HG02884 (cell line): ENCODE data around the gene FOXP1.

ENCODE experiments used
- ATAC-seq: cut with Tn5 transposase; IDR thresholded peaks from one replicate; pipeline ENCODE4 v1.9.1; 2021; ENCODE audit warnings: mild to moderate bottlenecking, moderate library complexity; ENCODE audit not compliant: unreplicated experiment

The FOXP1 gene

DNA sequence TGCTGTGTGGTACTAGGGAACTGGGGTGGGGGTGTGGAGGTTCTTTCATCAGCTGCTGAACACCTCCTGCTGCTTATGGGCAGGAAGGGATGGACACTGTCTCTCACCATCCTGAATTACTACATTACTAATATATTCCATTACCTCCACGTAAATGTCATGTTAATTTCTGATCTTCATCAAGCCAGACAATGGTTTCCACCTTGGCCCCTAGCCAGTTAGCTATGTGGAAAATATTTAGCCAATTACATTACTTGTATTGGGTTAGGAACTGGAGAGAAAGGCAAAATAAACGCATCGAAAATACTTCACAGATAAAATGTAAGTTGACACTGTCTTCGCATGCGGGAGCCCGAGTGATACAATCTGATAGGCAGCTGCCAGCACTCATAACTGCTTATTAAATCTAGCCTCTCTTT, 95.1 kb downstream of the FOXP1 start:
- no peak for ATAC-seq

DNA sequence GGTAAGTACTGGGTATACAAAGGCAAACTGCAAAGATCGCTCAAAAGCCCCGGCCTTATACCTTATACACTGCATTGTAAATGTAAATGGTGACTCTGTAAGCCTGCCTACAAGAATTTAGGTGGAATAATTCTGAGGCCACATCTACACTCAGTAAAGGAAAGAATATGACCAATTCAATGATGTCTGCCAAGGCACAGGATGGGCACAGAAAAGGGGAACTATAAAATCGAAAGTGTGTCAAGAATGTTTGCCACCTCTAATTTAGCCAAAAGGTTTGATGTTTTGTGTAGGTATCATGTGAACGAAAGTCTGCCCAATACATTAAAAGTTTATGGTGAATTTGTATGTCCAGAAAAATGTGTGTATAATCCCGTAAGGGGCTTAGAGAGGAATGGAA, 96.1 kb downstream of the FOXP1 start:
- no peak for ATAC-seq

DNA sequence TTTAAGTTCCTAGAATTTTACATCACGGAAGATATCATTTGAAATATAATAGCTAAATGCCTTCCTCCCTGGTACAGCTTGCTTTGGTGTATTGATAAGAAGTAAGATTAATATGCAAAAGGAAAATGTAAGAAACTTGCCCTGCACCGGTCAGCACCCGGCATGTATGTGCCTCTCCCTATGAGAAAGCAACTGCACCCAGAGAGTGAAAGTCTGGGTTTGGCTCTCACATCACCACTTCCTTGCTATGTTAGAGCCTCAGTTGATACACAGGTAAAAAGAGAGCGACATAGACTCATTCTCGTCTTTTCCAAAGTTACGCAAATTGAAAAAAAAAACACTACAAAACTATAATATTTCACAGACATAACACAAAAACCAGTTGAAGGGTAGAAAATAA, 96.7 kb downstream of the FOXP1 start:
- ATAC-seq = no peak

DNA sequence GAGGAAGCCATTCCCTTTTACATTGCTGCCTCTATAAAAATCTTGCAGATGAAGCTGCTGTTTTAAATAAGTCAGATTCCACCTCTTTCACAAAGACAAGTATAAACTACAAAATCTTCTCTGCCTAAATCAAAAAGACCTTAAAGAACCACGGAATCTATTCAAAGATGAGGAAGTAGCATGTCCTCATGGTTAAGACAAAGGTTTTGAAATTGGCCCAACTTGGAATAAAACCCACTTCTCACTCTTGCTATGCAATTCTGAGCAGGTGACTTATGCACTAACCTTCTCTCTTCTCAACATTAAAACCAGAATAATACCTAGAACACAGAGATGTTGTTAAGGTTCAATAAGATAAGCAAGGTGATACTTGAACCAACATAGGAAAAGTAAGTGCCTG, 97.6 kb downstream of the FOXP1 start:
- no peak for ATAC-seq

DNA sequence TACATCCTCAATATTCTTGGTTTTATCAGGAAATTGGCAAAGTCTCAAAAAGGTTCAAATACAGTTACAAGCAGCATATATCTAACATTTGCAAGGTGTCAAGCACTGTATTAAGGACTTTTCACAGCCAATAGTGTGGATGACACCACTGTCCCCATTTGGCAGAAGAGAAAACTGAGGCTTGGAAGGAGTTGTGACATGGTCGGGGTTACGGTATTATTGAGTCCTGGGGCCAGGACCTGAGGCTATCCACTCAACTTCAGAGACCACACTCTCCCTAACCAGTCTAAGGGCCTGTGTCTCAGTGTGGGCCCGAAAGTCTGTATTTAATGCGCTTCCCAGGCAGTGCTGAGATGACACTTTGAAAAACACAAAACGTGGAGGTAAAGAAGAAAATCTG, 99.1 kb downstream of the FOXP1 start:
- no peak for ATAC-seq

DNA sequence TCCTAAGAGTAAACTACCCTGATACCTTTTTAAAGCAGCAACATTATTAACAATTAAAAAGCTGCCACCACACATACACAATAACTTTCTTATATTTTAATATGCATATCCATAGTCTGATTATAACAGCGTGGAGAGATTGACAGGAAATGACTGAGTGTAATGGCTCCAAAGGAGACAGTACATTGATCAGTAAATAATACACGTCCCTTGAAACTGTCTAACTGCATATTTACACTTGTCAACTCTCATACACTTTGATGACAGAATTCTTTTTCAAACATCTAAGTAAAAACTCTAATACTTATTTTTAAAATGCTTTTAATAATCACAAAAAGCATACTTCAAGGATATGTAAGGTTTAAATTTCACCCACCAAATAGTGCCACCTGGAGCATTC, 99.5 kb downstream of the FOXP1 start:
- ATAC-seq = no peak

DNA sequence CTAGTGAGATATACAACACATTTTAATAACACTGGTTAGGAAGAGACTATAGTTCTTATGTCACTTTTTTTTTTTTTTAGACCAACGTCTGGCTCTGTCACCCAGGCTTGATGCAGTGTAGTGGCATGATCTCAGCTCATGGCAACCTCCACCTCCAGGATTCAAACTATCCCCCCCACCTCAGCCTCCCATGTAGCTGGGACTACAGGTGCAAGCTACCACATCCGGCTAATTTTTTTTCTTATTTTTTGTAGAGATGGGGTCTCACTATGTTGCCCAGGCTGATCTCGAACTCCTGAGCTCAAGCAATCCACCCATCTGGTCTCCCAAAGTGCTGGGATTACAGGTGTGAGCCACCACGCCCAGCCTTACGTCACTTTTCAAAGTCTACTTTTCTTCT, 100.8 kb downstream of the FOXP1 start:
- no peak for ATAC-seq

DNA sequence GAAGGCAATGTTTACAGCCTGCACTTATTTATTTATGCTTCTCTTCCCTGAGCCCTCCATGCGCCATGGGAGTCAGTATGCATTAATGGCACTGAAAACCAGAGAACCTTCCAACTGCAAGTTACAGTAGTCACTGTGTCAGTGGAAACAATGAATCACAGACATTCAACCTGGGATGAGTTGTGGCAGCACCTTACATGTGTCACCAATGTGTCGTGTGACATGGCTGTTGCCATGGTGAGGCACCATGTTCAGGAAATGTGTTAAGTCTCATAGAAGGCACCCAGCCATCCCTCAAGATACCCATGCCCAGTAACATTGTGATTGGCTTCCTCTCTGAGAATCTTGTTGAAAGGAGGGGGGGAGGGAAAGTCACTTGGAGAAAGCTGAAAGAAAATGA, 105.0 kb downstream of the FOXP1 start:
- no peak for ATAC-seq

DNA sequence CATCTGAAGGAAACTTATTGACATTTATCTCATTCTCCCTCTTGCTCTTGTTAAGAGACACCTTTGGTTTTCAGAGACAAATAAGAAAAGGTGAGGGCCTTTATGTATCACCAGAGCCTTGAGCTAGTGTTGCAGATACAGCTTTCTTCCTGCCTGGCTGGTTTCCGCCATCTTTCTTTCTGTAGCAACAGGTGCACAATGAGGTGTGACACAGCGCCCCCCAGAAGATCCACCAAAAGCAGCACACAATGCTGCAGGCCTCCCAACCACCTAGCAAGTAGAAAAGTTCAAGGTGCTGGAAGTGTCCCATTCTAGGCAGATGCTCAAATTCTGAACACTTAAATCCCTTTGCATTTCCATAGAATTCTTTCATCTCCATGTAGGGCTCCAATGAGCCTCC, 106.6 kb downstream of the FOXP1 start:
- ATAC-seq = no peak

DNA sequence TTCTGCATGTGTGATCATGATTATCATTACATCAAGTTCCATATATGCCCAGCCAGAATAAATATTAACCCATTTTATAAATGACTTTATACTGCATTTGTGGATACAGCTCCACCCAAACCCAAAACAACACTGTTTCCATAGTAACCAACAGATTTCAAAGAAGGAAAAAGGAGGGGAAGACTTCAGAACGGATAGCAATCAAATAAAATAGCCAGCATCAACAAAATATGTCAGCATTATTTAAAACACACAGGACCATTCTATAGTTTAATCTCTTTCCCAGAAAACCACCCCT, 114.4 kb downstream of the FOXP1 start:
- no peak for ATAC-seq

DNA sequence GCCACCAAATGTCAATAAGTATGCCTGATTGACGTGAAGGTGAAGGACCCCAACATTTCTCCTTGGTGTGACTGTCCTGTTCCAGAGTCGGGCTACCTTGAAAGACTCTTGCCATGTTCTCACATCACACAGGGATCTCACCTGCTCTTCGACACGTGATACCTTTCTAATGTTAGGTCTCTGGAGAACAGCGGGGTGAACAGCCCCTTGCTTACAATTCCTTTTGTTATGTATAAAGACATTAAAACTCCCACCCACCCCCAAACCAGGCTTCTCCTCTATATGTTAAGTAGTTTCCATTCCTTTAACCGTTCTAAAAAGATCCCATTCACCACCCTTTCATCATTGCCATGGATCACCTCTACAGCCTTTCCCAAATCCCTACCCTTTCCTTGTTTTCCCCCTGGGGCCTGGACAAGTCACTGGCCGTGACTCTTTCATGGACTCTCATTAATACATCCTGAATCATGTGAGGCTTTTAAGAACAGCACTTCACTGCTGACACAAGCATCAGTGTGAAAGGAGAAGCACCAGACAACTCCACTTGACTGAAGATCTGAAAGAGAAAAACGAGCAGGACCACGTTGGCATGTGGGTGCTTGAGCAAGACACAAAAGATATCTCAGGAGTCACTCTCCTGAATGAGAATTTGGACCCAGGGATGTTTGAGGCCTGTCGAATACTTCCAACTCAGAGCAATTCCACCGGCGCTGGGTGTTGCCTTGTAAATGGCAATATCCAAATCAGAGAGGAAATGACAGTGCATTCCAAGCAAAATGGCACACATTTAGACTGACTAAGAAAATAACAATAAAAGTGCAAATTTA, 115.0 kb downstream of the FOXP1 start:
- ATAC-seq = no peak

DNA sequence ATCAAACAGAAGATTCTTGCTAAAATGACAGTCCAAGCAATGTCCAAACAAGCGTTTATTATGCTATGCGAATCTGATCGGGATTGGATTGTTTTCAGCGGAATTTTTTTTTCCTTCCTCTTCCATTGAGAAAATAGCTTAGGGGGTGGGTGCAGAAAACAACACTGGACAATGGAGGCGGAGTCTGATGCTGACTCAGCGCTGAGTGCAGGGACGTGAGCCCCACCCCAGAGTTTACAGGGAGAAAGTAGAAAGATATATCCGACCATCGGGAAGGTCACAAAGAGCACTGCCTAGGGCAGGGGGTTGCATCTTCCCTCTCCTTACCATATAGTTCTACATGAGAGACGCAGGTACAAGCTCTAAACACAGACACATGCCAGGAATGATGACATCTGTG, 117.0 kb downstream of the FOXP1 start:
- no peak for ATAC-seq

DNA sequence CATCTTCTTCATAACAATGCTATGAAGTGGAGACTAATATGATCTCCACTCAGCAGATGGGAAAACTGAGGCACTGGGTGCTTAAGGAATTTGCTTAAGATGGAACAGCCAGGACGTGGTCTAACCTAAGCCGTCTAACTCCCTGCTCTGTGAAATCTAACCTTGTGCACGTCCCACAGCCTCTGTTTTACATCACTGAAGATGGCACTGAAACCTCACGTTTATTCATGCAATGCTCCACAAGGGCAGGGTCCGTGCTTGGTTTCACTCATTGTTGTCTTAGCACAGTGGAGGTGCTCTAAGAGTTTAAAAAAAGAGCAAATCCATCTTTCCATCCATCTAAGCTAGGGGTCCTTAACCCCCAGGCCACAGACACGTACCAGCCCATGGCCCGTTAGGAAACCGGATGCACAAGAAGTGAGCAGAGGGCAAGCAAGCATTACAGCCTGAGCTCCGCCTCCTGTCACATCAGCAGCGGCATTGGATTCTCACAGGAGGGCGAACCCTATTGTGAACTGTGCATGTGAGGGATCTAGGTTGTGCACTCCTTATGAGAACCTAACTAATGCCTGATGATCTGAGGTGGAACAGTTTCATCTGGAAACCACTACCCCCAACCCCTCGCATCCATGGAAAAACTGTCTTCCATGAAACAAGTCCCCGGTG, 118.0 kb downstream of the FOXP1 start:
- no peak for ATAC-seq

DNA sequence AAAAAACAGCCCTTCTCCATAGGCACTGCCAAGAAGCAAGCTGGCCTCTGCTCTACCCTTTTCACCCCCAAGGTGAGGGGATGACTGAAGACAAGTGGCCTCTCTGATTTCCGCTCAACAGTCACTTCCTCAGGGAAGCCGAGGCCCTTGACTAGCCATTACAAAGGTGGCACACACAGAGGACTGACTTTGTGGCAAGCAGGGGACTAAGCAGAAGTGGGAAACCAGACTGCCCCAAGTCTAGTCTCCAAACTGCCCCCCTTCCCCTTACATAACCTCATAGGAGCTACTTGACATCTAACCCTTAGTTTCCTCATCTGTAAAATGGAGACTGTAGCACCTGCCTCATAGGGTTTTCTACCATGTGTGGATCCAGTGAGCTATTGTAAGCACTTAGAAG, 118.9 kb downstream of the FOXP1 start:
- ATAC-seq = no peak

DNA sequence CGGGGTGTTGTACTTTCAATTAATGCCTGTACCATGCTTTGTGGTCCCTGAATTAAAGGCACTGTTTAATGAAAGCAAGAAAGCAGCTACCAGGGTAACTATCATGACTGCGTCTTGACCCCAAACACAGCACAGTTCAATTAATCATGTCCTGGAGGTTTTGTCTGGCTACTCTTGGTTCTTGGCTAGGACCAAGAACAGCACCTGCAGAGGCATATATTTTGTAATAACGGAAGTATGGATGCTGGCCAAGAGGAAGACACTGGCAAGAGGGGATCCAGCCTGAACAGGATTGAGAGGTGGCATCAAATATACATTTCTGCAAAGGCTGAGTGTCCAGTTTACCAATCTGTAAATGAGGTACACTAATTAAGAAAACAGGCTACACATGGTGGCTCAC, 119.9 kb downstream of the FOXP1 start:
- ATAC-seq = no peak

DNA sequence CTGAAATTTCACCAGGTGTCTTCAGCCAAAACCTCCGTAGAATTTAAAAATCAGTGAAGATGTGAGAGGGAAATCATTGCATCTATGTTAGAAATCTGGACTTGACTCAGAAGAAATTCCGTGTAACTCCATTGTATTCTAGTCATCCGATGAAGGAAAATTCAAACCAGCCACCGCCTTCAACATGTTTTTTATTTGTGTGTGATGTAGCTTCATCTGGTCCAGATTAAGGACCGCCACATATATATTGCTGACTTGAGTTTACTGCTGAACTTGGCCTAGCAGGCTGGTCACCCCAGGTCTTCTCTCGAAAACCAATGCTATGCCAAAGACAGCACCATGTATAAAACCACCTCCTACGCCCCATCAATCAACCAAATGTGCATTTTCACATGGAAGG, 120.9 kb downstream of the FOXP1 start:
- no peak for ATAC-seq

DNA sequence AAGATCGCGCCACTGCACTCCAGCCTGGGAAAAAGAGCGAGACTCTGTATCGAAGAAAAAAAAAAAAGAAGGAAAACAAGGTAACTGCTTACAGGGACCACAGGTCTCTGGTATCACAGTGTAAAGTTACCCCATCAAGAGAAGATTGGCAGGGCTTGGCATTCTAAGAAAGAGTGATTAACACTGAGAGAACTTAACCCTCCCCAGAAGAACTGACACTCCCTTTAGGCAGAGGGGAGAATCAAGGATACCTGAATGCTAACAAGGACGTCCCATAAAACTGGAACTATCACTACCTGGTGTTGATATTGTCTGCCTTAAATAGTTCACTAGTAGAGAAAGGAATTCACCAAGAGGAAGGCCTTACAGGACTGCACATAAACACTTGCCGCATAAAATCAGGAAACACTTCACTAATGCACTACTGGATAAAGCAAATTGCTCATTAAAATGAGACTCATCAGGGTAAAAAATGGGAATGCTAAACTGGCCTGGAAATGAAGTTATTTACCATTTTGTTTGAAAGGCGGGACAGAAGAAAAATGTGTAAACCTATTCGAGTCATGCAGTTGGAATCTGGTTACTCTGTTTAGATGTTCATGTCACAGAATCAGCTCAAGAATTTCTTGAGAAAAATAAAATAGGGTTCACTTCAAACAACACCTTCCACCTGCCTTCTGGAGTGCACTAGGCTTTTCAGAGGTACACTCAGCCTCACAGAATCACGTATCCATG, 121.6 kb downstream of the FOXP1 start:
- no peak for ATAC-seq

DNA sequence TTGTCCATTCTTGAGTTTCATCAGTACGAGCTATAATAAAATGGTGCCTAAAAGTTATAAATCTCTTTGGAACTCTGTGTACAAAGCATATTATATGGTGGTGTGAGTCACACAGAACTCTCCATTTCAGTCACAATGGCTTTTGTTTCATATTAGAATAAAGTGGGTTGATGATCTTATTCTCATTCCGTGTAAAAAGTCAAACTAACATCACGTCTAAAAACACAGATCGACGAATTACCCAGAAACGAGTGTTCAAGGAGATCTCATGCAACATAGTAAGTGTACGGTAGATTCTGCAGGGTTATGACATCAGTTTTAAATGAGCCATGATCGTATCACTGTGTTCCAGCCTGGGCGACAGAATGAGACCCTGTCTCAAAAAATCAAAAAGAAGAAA, 122.4 kb downstream of the FOXP1 start:
- no peak for ATAC-seq

DNA sequence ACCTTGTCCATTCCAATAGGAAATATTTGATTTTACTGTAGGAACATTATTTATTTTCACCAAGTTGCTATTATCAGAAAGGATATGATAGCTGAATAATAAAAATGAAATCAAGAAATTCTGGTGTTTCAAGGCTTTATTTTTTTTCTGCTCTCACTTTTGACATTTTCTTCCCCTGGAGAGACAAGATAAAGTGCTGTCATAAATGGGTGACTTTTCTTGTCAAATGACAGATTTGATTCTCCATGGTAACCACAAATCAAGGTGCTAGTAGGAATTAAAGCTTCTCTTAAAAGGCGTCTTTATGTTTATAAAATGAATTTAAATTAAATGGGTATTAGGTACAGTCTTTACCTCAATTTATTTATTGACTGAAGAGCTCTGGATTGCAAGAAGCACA, 124.6 kb downstream of the FOXP1 start:
- ATAC-seq = no peak

DNA sequence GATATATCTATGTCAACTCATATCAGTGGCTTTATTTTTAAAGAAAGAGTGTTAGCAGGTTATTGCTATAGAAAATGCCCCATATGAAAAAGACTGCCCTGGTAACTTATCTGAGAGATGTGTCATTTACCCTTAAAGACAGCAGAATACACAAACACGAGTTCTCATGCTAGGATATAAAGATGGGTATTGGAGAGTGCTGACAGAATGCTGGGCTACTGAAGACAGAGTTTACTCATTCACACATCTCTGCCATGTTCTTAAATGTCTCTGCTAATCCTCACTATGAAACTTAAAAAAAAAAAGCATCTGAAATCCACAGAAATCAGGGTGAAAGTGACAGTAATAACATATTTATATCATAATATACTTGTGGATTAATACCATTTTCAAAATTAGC, 126.7 kb downstream of the FOXP1 start:
- ATAC-seq = no peak

DNA sequence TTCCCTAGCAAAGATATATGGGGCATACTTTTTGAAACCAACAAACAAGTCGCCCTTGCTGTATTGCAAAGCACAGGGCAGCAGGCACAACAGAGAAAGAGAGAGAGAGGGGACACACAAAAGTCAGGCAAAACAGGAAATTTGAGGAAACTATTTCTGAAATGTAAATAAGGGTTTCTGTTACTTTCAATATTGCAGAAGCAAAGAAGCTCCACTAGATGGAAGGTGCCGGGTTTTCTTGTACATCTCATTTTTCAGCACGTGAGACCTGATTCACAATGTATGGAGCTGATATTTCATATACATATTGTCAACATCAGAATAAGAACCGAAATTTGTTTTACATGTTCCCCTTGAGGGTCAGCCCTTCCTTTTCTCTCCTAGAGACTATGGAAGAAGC, 127.4 kb downstream of the FOXP1 start:
- no peak for ATAC-seq
